Stimulated activated CD4-positive, alpha-beta T cell treated with anti-CD3 and anti-CD28 coated beads, Interleukin-2, amount 100 ng/mL, for 24 hours (primary cell): Measurements from ENCODE around the gene CDK5RAP2.
"Not testable (repeated sequence)": the region's sequence is repeated elsewhere in the genome, so short reads cannot be mapped to it uniquely, and the experiment has no call there.

ENCODE experiments used
- DNase-seq, 2 donors: peaks; one replicate each; pipeline ENCODE4 v3.0.0-alpha.2; 2020

CDK5RAP2 gene

DNA sequence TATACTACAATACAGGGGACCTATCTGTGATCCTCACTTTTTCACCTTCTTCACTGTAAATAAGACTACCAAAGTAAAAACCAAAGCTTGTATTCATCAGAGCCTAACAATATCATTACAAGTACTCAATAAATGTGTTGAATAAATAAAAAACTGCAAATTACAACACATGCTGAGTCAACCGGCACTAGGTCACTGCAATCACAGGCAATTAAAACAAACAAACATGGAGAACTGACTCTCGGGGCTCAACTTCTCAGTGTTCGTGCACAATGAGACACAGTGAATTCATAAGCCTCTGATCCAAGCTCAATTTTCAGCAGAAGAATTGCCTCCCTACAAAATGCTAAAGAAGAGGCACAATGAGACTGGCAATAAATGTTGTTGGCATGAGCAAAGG is 69.2 kb downstream of the CDK5RAP2 start:
- no peak for DNase-seq

DNA sequence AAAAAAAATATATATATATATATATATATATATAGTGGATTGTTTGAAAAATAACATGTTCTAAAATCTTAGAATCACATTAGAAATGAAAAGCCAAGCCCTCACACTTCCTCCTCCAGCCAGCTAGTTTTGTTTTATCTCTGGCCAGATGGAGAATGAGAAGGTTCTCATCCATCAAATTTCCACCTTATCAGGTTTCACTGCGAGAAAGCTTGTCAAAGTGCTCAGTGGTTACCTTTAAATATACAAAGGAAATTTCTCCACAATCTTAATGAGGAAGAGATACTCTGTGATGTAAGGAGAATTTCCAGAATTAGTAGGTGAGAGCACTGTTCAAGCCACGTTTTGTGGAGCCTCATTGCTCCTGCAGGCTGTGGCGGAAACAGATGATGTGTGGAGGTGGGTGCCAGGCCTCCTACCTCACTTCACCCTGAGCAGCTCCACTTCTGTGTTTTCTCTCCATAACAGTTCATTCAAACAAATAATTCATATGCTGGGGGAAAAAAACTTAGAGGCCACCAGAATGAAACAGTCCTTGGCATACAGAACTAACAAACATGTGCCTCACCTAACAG is 71.9 kb downstream of the CDK5RAP2 start:
- no peak for DNase-seq

DNA sequence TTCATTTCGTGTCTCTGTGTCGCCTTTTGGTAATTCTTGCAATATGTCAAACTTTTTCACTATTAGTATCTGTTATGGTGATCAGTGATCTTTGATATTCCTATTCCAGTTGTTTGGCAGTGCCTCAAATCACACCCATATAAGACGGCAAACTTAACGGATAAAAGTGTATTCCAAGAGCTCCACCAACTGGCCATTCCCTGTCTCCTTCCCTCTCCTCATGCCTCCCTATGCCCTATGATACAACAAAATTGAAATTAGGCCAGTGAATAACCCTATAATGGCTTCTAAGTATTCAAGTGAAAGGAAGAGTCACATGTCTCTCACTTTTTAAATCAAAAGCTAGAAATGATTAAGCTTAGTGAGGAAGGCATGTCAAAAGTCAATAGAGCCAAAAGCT is 74.8 kb downstream of the CDK5RAP2 start:
- no peak for DNase-seq

DNA sequence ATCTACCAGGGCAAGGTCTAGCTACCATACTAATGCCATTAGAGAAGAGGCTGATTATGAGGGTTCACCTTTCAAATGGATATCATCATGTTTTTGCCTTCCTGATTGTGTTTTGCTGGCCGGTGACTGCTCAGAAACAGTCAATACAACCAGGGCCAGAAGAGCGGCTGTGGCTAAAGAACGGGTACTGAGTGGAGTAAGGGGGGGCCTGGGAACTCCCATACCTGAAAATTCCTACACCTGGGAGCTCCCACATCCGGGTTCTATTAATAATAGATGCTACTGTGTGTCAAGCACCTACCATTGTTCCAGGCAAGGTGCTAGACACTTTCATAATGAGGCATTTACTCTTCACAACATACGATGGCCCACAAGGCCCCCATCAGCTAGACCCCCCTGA is 79.2 kb downstream of the CDK5RAP2 start:
- DNase-seq: no peak

DNA sequence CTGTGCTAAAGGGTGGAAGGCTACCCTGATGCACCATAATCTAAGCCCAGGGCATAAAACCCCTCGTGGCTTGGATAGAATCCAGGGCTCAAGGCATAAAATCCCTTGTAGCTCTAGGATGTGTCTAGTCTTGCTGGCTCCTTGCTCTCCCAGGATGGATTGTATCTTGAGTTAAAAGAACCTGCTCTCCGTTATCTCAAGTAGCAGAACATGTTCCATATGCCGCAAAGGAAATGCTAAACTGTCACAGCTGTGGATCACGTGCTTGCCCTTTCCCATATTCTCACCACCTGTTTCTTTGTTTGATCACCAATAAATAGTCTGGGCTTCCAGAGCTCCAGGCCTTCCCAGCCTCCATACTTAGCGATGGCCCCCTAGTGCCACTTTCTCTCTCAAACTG is 82.1 kb downstream of the CDK5RAP2 start:
- DNase-seq: not testable (repeated sequence)

DNA sequence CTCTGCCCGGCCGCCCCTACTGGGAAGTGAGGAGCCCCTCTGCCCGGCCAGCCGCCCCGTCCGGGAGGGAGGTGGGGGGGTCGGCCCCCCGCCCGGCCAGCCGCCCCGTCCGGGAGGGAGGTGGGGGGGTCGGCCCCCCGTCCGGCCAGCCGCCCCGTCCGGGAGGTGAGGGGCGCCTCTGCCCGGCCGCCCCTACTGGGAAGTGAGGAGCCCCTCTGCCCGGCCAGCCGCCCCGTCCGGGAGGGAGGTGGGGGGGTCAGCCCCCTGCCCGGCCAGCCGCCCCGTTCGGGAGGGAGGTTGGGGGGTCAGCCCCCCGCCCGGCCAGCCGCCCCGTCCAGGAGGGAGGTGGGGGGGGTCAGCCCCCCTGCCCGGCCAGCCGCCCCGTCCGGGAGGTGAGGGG is 83.5 kb downstream of the CDK5RAP2 start:
- not testable (repeated sequence) for DNase-seq

DNA sequence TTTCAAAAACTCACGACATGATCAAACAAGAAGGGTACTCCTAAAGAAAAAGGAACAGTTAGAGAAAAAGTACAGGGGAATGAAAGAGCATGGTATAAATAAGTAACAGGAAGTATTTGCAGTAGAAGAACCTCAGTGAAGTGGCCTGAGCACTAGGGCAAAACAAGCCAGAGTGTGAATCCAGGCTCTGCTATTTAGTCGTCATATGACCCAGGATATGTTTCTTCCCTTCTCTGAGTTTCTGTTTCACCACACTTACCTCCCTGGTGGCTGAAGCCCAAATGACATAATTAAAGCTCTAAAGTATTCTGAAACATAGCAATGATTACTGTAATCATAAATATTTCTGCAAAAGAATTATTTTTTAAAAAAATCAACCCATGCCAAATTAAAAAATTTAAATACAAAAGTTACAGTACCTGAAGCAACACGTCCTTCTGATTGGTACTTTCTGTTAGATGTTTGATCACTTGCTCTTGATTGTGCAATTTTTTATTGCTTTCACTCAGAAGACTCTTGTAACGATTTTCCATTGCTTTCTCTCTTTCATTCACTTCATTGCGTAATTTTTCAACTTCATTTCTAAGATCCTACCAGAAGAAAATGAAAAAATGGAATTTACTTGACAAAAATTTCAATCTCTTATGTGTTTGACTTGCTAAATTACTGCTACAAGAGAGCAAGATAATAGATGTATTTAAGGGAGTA is 88.9 kb downstream of the CDK5RAP2 start:
- no peak for DNase-seq

DNA sequence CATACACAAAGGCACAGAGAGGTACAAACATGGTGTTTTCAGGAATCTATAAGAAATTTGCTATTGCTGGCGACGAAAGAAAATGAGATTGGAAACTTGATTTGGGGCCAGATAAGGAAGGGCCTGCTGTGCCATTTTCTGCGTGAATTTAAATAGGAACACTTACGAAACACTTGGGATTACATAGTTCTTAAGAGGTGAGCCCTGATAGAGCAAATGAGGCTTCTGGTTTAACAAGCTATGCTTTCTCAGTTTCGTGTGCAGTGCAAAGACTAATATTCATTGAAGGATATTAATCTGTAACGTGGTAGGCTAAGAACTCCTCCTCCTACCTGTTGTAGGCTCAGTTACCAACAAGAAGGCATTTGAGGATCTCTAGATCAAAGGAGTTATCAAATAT is 93.1 kb downstream of the CDK5RAP2 start:
- DNase-seq: no peak

DNA sequence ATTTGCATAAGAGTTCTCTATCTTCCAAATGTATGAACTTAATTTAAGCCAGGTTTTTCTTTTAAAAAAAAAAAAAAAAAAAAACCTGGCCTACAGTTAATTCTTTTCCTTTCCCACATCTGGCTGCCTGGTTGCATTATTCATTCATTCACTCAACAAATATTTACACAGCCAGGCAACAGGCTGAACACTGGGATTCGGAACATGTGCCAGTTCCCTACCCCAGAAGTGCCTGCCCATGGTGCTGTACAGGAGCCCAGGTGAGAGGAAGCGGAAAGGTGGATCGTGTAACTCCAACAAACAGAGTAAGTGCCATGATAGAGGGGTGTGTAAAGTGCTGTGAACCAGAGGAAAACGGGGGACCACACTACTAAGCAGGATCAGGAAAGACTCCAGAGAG is 93.6 kb downstream of the CDK5RAP2 start:
- DNase-seq: no peak

DNA sequence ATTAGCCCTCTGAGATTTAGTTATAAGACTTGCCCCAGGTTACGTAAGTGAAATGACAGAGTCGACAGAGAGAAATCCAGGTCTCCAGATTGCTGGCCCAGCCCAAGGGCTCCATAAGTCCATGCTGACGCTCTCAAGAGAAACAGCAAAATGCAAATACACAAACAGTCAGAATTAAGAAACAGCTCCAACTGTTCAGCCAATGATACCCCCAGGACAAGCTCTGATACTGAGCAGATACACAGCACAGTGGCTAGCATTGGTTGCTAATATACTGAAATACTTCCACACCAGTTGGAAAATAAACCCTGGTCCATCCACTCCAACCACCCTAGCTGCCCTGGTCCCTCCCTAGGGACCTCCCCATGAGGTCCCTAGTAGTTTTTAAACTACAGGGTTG is 94.2 kb downstream of the CDK5RAP2 start:
- no peak for DNase-seq

DNA sequence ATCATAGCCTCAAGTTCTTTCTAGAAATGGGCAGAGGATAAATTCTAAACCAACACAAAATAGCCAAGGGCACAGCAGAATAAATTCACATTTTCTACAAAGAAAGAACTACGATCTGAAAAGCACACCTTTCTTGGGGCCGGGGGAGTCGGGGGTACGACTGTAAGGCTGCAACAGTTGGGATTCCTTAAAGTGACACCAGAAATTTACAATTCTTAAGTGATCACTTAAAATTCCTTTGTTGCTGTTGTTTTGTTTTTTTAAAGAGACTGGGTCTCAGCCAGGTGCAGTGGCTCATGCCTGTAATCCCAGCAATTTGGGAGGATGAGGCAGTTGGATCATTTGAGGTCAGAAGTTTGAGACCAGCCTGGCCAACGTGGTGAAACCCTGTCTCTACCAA is 95.8 kb downstream of the CDK5RAP2 start:
- no peak for DNase-seq

DNA sequence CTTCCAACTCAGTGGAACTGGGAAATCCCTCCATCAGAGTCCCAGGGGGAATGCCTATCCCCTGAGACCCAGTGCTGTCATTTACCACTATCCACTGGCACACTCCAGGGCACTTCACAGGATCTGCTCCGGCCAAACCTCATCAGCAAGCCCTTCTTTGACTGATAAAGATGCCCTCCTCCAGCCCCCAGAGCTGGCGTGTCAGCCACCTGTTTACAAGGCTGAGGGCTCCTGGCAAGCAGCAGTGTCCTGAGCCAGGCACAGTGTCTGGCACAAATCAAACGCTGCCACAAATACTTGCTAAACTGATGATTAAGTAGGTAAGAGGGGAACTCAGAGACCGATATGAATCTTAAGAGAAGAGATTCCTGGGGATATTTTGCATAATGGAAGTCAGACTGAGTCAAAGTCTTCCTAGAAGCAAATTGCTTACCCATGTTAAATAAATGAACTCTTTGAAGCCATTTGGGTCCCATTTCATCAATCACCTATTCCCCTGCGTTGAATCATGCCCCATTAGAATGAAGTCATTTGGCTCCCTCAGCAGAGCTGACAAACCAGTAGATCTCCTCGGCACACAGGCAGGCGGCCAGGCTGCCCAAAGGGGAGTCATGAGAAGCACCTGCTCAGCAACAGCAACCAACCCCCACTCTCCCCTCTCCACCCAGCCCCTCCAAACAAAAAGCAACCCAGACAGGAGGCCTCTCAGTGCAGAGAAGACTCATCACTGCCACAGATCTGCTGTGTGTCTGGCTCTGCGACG is 97.4 kb downstream of the CDK5RAP2 start:
- no peak for DNase-seq

DNA sequence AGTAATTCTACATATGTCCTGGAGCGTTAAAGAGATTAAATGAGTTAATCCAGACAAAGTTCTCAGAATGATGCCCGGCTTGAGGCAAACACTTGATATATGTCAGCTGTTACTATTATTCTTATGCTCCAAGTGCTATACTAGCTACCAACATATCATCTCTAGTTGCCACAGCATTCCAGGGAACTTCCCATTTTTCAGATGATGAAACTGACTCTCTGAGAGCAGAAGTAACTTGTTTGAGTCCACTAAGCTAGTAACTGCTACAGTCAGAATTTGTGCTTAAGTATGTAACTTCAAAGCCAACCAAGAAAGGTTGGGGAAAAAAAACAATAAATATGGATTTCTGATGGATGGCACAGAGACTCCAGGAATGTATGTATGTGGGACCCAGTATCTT is 98.1 kb downstream of the CDK5RAP2 start:
- no peak for DNase-seq

DNA sequence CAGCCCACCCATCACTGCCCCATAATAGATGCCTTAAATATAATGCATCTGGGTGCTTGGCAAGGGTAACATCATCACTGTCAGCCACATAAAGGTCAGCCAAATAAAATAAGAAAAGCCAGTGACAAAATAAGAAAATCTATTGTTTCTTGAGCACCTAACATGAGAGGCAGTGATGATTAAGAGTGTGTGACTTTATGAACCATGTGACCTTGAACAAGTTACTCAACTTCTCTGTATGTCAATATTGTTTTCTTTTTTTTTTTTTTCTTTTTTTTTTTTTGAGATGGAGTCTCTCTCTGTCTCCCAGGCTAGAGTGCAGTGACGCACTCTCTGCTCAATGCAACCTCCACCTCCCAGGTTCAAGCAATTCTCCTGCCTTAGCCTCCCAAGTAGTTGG is 98.7 kb downstream of the CDK5RAP2 start:
- no peak for DNase-seq

DNA sequence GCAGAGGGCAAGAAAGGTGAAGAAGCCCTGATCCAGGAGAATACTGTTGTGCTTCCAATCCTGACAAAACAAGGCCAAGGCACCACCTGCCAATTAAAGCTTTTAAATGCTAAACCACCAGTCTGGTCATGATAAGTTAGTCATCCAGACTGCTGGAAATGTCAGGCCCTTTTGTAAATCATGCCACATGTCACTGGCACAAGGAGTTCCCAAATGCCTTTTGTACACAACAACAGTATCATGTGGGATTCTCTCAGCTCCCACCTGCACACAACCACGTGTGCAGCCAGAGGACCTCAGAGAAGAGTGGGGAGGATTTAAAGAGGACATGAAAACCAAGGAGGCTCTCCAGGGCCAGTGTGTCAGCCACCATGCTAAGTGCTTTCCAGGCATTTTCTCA is 99.3 kb downstream of the CDK5RAP2 start:
- no peak for DNase-seq

DNA sequence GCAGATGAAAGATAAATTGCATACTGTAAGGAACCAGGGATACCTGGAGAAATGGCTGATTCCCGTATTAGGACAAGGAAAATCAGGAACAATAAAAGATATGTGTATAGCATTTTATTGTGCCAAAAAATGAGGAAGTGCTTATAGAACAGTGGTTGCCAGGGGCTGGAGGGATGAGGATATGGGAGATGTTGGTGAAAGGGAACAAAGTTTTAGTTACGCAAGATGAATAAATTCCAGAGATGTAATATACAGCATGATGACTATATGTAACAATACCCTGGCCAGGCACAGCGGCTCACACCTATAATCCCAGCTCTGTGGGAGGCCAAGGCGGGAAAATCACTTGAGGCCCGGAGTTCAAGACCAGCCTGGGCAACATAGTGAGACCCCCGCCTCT is 101.8 kb downstream of the CDK5RAP2 start:
- DNase-seq: no peak

DNA sequence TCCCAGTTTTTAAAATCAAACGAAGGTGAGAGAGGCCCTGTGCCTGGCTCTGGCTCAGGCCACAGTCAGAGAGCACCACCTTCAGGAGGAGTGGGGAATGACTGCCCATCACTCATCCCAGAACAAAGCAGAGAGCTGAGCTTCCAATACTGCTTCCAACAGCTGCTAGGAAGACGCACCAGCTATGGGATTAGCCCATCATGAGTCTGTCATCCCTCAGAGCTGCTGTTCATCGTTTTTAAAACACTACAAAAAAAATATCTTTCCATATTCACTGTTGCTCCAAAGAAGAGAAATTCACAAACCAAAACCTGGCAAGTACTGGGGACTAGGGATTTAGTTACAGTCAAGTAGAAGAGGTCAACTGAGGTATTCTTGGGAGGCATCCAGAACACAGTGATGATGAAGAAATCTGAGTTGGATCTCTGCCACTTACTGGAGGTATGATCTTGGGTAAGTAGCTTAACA is 102.4 kb downstream of the CDK5RAP2 start:
- DNase-seq: peak; percentile 21 to 40

DNA sequence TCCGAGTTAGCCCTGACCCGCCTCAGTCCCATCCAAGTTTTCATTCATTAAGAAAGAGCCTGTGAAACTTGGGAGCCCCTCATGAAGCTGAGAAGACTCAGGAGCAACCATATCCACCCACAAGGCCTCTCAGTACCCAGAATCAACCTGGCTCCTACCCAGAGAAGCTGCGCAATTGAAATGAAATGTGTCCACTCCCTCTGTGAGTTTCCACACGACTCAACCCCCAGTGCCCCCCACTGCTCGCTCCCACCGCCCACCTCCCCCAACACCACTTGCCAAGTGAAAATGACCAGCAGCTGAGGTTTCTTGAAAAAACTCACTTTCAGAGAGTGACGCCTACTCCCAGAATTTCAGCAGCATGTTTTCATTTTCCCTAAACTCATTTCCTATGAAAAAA is 104.6 kb downstream of the CDK5RAP2 start:
- no peak for DNase-seq

DNA sequence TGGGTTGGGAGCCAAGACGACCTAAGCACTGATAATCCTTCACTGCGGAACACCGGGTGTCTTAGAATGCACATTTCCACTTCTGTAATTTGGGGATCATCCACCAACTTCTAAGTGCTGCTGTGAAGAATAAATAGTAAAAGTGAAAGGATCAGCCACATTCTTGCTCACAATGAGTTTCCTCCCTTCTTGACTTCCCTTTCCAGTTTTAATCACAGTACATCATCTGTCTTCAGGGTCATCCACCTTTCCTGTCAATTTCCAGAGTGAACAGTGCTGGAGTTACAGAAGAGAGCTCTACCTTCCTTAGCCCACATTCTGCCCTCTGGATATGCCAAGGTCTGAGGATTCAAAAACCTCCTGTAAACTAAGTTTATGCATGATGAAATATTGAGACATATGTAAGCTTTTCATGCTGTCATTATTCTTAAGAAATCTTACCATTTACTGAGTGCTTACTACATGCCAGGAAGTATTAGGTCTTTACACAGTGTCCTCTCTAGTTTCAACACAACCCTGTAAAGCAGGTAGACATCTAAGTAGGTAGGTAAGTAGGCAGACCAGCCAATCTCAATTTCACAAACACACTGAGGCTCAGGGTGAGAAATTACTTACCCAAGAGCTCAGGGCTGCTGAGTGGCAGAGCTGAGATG is 105.2 kb downstream of the CDK5RAP2 start:
- no peak for DNase-seq

DNA sequence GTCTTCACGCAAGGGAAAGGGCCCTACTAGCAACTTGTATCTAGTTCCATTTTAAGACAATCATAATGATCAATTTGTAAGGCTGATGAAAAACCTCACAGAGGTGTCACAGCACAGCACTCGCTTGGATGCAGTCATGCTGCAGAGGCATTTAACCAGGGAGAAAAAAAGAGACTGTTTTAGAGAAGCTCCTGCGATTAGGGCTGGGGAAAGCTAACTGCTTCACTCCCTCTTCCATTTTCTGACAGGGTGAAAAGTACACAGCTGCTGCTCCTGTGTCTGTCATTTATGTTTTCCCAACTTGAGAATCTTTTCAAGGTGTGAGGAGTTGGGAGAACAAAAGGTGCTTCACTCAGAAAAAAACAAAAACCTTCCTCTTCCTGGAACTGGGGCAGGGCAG is 106.4 kb downstream of the CDK5RAP2 start:
- DNase-seq: no peak

DNA sequence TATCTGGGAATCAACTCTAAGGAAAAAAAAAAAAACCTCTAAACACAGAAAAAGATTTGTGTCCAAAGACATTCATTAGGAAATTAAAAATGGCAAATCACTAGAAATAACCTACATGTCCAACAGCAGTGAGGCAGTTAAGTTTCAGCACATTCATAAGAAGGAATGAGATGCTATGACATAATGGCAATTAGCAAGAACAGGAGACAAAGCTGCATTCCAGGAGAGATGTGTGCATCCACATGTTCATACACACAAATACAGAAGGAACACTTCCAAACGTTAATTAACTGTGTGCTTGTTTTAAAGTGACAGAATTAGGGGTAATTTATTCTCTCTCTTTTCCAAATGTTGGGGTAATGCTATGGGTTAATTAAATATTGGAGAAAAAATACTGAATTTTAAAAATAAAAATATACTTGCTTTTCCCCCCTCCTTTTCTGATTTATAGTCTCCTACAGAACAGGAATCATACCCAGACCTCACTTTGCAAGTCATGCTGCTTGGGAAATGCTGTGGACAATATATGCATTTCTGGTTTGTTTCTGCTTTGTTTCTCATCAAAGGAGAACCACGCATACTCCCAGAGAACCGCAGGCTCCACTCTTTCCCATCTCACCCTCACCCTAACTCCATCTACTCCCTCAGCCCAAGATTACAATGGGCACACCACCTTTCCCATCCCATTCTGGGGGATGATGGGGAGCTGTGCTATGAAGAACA is 114.1 kb downstream of the CDK5RAP2 start:
- no peak for DNase-seq

DNA sequence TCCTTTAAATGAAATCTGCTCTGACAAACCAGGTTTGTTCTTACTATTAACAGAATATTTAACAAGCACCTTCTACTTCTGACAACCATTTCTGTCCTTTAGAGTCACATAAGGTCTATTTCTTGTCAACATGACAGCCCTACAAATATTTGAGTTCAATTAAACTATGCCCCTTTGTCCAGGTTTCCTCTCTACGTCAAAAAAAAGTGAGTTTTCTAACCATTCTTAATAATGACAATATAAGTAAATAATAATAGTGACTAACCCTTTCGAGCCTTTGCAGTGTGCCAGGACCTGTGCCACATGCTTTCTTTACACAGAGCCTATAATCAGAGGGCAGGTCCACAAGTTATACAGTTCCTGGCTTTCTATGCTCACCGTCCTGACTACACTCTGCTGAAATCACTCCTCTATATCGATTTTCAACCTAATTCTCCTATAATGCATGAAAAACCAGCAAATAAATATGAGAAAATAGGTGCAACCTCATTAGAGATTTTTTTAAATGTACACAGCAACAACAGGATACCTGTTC is 115.0 kb downstream of the CDK5RAP2 start:
- no peak for DNase-seq
